OCI-LY3 (cell line): ENCODE results near the gene NUDCD3.

Source experiments
- EZH2phosphoT487 ChIP-seq: fragments of 200-600 bp; shearing (Covaris generic); IDR thresholded peaks from 2 replicates; pipeline ENCODE4 v1.6.1; 2018; ENCODE audit warnings: antibody characterized with exemption, mixed run types, low read depth
- TF ChIP-seq, protein P1 (sequence below): fragments of 200-600, 300-600 bp; sonication (generic); IDR thresholded peaks from 2 replicates; pipeline ENCODE4 v1.5.1; 2014; ENCODE audit warnings: antibody characterized with exemption, low read length, low read depth

DNA sequence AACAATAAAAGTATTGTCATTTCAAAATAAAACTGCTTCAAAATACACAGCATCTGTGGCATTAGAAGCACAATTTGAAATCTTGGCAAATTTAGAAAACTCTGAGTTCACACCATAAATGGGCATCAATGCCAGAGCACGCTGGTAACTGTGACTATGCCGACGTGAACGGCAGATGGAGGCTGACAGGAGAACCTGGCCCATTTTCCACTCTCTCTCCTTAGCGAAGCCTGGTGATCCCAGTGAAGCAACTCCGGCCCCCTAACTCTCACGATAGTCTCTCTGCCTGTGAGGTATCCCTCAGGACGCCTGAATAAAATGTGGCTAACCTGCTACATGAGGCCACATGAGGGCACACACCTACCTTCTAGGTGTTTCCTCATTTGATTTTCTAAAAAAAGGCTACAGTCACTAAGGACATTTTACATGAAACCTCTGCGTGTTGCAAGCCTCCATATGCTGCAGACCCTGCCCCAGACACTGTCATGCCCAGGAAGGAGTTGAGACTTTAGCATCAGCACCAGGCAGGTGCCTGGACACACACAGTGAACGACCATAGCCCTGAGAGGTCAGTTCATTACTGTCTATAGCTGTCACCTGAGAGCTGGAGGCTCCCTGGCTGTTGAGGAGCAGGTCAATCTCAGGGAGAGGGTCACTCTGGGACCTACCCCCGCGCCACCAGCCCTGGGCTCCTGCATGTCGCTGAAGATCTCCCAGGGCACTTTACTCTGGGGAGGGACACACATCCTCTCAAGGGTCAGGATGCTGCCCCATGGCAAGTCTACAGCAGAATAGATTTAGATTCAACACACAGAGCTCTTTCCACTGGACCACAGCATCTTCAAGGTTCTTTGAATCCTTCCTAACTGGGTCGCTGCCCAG lies 102.1 kb downstream of the NUDCD3 start:
- TF ChIP-seq, protein P1, sequence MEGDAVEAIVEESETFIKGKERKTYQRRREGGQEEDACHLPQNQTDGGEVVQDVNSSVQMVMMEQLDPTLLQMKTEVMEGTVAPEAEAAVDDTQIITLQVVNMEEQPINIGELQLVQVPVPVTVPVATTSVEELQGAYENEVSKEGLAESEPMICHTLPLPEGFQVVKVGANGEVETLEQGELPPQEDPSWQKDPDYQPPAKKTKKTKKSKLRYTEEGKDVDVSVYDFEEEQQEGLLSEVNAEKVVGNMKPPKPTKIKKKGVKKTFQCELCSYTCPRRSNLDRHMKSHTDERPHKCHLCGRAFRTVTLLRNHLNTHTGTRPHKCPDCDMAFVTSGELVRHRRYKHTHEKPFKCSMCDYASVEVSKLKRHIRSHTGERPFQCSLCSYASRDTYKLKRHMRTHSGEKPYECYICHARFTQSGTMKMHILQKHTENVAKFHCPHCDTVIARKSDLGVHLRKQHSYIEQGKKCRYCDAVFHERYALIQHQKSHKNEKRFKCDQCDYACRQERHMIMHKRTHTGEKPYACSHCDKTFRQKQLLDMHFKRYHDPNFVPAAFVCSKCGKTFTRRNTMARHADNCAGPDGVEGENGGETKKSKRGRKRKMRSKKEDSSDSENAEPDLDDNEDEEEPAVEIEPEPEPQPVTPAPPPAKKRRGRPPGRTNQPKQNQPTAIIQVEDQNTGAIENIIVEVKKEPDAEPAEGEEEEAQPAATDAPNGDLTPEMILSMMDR: no peak
- TF ChIP-seq EZH2phosphoT487: no peak
